HepG2 (cell line): ENCODE data around the gene YEATS4. TPM values are rescaled to one million over a fixed set of nuclear protein-coding genes. Genes with fewer than 3 reads are reported as not detected.

Experiments
- ATAC-seq: fragments of 200-7000 bp; cut with Tn5 transposase; 3 replicates; pipeline ENCODE4 v1.9.1; 2020; ENCODE audit warnings: mild to moderate bottlenecking, moderate library complexity
- BruUV-seq: library from RNA; stranded (reverse); fragments of 400-500 nt; replicated peaks from 2 replicates; lab custom pipeline; 2021; lab: Mats Ljungman, UMichigan
- CTCF ChIA-PET: fragments of 300-600 bp; formaldehyde crosslinking; extraction: SDS; loops from one replicate; lab custom pipeline; 2021; ENCODE audit warnings: low total read pairs, inconsistent platforms, low intra/inter-chr PET ratio; lab: Yijun Ruan, JAX
- POLR2A ChIA-PET: fragments of 350-600 bp; sonication (Branson Sonifier 250); formaldehyde crosslinking; loops from one replicate; lab custom pipeline; 2020; ENCODE audit warnings: antibody characterized with exemption, inconsistent platforms; lab: Yijun Ruan, JAX
- DNase-seq: peaks from one replicate; pipeline ENCODE4 v3.0.0-alpha.2; 2015; ENCODE audit warnings: low spot score
- FAIRE-seq: peaks from 3 replicates; lab custom pipeline; 2011; peaks lifted over from hg19 to GRCh38; lab: Jason Lieb, UNC
- H2AFZ ChIP-seq: one replicate; pipeline ENCODE4 v1.6.1; 2011; ENCODE audit warnings: low read length, inconsistent platforms
- H3K27ac ChIP-seq: fragments of 300-600 bp; 3 replicates; pipeline ENCODE4 v1.8.0; 2011; ENCODE audit warnings: mixed run types, mild to moderate bottlenecking, mixed read lengths, low read length, inconsistent platforms; ENCODE audit not compliant: insufficient read depth; ENCODE audit errors: extremely low read length
- H3K27me3 ChIP-seq, 2 experiments: fragments of 200-600 bp in 1 of 2; 2 replicates in 1 of 2; 3 replicates in 1 of 2; pipeline versions ENCODE4 v1.6.0 to v1.8.0; 2011; ENCODE audit warnings: low read length in 2 of 2, mild to moderate bottlenecking in 2 of 2, moderate library complexity in 2 of 2, inconsistent platforms in 1 of 2; ENCODE audit not compliant: insufficient read depth in 2 of 2, control insufficient read depth in 1 of 2
- H3K36me3 ChIP-seq, 2 experiments: fragments of 200-600 bp in 1 of 2; replicated peaks in 1 of 2; 2 replicates in 1 of 2; 3 replicates in 1 of 2; pipeline versions ENCODE4 v1.5.1 to v1.8.0; 2011; ENCODE audit warnings: low read length in 2 of 2, inconsistent platforms in 1 of 2; ENCODE audit not compliant: insufficient read depth in 2 of 2, control insufficient read depth in 1 of 2
- H3K4me1 ChIP-seq: 2 replicates; pipeline ENCODE4 v1.5.1; 2012; ENCODE audit warnings: low read length, inconsistent platforms; ENCODE audit not compliant: insufficient read depth
- H3K4me2 ChIP-seq: 2 replicates; pipeline ENCODE4 v1.6.0; 2011; ENCODE audit warnings: low read depth, low read length, inconsistent platforms
- H3K4me3 ChIP-seq, 3 experiments: fragments of 200-600 bp in 1 of 3; sonication (generic), shearing (Covaris generic) in 1 of 3; replicated peaks in 1 of 3; 2 replicates each; pipeline ENCODE4 v1.5.1; 2011 to 2016; ENCODE audit warnings: low read length in 3 of 3, inconsistent platforms in 2 of 3, low read depth in 2 of 3, mild to moderate bottlenecking in 2 of 3, control low read depth in 1 of 3, mixed read lengths in 1 of 3; ENCODE audit not compliant: insufficient read depth in 1 of 3
- H3K79me2 ChIP-seq: one replicate; pipeline ENCODE4 v1.6.1; 2011; ENCODE audit warnings: low read length, inconsistent platforms; ENCODE audit not compliant: insufficient read depth
- H3K9ac ChIP-seq: 2 replicates; pipeline ENCODE4 v1.6.0; 2011; ENCODE audit warnings: mild to moderate bottlenecking, low read depth, low read length, inconsistent platforms; ENCODE audit not compliant: insufficient read depth
- H3K9me3 ChIP-seq: 2 replicates; pipeline ENCODE4 v1.5.1; 2012; ENCODE audit warnings: mild to moderate bottlenecking, low read length
- H4K20me1 ChIP-seq: 2 replicates; pipeline ENCODE4 v1.6.0; 2011; ENCODE audit warnings: inconsistent platforms, mild to moderate bottlenecking, low read length, moderate library complexity; ENCODE audit not compliant: insufficient read depth
- ADNP ChIP-seq: sonication (generic); formaldehyde crosslinking; IDR thresholded peaks from 2 replicates; pipeline ENCODE4 v1.4.0; 2020; ENCODE audit warnings: missing genetic modification reagents
- CBFB ChIP-seq: sonication (generic); formaldehyde crosslinking; IDR thresholded peaks from 2 replicates; pipeline ENCODE4 v1.4.0; 2020; ENCODE audit warnings: missing genetic modification reagents
- CEBPB ChIP-seq: IDR thresholded peaks from 2 replicates; pipeline ENCODE4 v1.6.1; 2011; ENCODE audit warnings: low read depth, low read length, improper control_type of control experiment, borderline replicate concordance
- CEBPG ChIP-seq: IDR thresholded peaks from 2 replicates; pipeline ENCODE4 v1.6.1; 2016
- CREM ChIP-seq, 2 experiments: sonication (generic) in 1 of 2; formaldehyde crosslinking in 1 of 2; IDR thresholded peaks; 2 replicates each; pipeline versions ENCODE4 v1.4.0 to v1.6.1; 2016 to 2020; ENCODE audit warnings: antibody characterized with exemption in 1 of 2, mild to moderate bottlenecking in 1 of 2, missing genetic modification reagents in 1 of 2
- GATAD2A ChIP-seq: IDR thresholded peaks from 2 replicates; pipeline ENCODE4 v1.6.1; 2016
- MIXL1 ChIP-seq: IDR thresholded peaks from 2 replicates; pipeline ENCODE4 v1.6.1; 2016
- POLR2AphosphoS5 ChIP-seq: IDR thresholded peaks from 2 replicates; pipeline ENCODE4 v1.6.1; 2012; ENCODE audit warnings: low read depth, low read length
- SIX1 ChIP-seq: sonication (generic); formaldehyde crosslinking; IDR thresholded peaks from 2 replicates; pipeline ENCODE4 v1.4.0; 2020; ENCODE audit warnings: missing genetic modification reagents, borderline replicate concordance
- SOX13 ChIP-seq, 3 experiments: fragments of 450-650 bp in 1 of 3; sonication (generic) in 1 of 3; formaldehyde crosslinking in 1 of 3; IDR thresholded peaks in 2 of 3; conservative IDR thresholded peaks in 1 of 3; 2 replicates each; pipeline versions ENCODE4 v1.5.0 to v1.6.1; 2016 to 2020; ENCODE audit warnings: antibody characterized with exemption in 1 of 3, mild to moderate bottlenecking in 1 of 3, missing compliant biosample characterization in 1 of 3, missing genetic modification reagents in 1 of 3, moderate library complexity in 1 of 3
- TAF1 ChIP-seq: sonication (generic); formaldehyde crosslinking; IDR thresholded peaks from 2 replicates; pipeline ENCODE4 v1.4.0; 2020; ENCODE audit warnings: missing genetic modification reagents
- TBX2 ChIP-seq: sonication (generic); formaldehyde crosslinking; IDR thresholded peaks from 2 replicates; pipeline ENCODE4 v1.5.0; 2020; ENCODE audit warnings: missing genetic modification reagents, mild to moderate bottlenecking, borderline replicate concordance
- THYN1 ChIP-seq: sonication (generic); formaldehyde crosslinking; IDR thresholded peaks from 2 replicates; pipeline ENCODE4 v1.8.1; 2023; ENCODE audit warnings: low read depth, mild to moderate bottlenecking, moderate library complexity, missing genetic modification reagents, borderline replicate concordance
- YEATS4 ChIP-seq: sonication (generic); formaldehyde crosslinking; IDR thresholded peaks from 2 replicates; pipeline ENCODE4 v1.4.0; 2020; ENCODE audit warnings: missing genetic modification reagents, borderline replicate concordance
- ZFY ChIP-seq: sonication (generic); formaldehyde crosslinking; IDR thresholded peaks from 2 replicates; pipeline ENCODE4 v1.4.0; 2020; ENCODE audit warnings: missing genetic modification reagents
- ZNF510 ChIP-seq: sonication (generic); formaldehyde crosslinking; IDR thresholded peaks from 2 replicates; pipeline ENCODE4 v1.4.0; 2020; ENCODE audit warnings: low read depth, mild to moderate bottlenecking, missing genetic modification reagents
- ZNF670 ChIP-seq: sonication (generic); formaldehyde crosslinking; IDR thresholded peaks from 2 replicates; pipeline ENCODE4 v1.8.0; 2022; ENCODE audit warnings: mild to moderate bottlenecking, missing genetic modification reagents, borderline replicate concordance
- WGBS: methylation state at CpG from one replicate; pipeline ENCODE4 v1.1.6; 2017; ENCODE audit warnings: low lambda C conversion rate; 5-methylcytosine and 5-hydroxymethylcytosine counted together
- in situ Hi-C: cut with HindIII; loops from 2 replicates; pipeline ENCODE4 v1.10.0; 2017; ENCODE audit warnings: low pct_unique_long_range_greater_than_20kb; ENCODE audit not compliant: extremely low pct_ligation_motif_present
- intact Hi-C: fragments of 100-400 bp; cut with micrococcal nuclease; formaldehyde crosslinking; loops from one replicate; pipeline ENCODE4 v1.10.0; 2022; ENCODE audit not compliant: unreplicated experiment
- polyA plus RNA-seq, 8 experiments: library from polyadenylated mRNA; depleted of rRNA in 3 of 8; stranded (reverse) in 7 of 8; unstranded in 1 of 8; fragments of >200 nt; fragmentation: Illumina TruSeq in 4 of 8; extraction: Trizol in 4 of 8; gene quantifications; 2 replicates each; pipeline versions ENCODE4 v1.2.1 to v1.2.3, GENCODE V29; 2011 to 2016; ENCODE audit warnings: low read depth in 4 of 8, missing spikeins in 1 of 8, mixed read lengths in 1 of 8; ENCODE audit not compliant: insufficient read depth in 1 of 8
- total RNA-seq, 5 experiments: library from RNA; depleted of rRNA; stranded (reverse); fragments of >200 nt; fragmentation: Illumina TruSeq; extraction: Trizol; gene quantifications; 2 replicates each; pipeline ENCODE4 v1.2.3, GENCODE V29; 2016; ENCODE audit warnings: low read depth in 1 of 5
- TF ChIP-seq, protein P1 (sequence below): sonication (generic); formaldehyde crosslinking; IDR thresholded peaks from 2 replicates; pipeline ENCODE4 v1.5.1; 2020; ENCODE audit warnings: missing genetic modification reagents, mild to moderate bottlenecking, borderline replicate concordance

Gene YEATS4
- total and polyA plus RNA-seq, 2 of the 13 experiments (the other 11 are each of a cell fraction or from before 2014, with no cell fraction given): 16.8 to 45.0 TPM

DNA sequence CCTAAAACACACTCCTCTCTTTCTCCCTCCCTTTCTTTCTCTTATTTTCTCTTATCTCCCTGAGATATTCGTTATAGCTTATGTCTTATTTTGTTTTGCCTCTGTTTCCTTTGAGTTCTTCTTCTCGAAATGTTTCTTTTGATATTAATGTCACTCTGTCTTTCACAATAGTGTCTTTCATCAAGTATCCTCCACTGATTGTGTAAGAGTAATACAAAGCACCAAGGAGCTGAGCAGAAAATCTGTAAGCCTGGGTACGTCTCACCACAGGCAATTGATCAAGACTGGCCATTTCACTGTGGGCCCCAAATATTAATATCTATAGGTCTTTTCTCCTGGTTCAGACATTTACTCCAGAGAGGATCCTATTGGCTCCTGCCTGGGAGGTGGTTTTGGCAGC lies 16.2 kb upstream of the YEATS4 start:
- H3K4me1 ChIP-seq: peaks cover 97% of the 10 kb centered on the region
- no peaks in the 10 kb centered on the region for H3K9me3 ChIP-seq
- BruUV-seq: no TSS peak
- H3K4me2 ChIP-seq: peak overlapping the region; percentile 37
- no peak overlapping the region for H2AFZ ChIP-seq
- intact Hi-C loops: no loop called here
- in situ Hi-C loops: no loop called here
- CTCF ChIA-PET: no interaction called here
- POLR2A ChIA-PET: interaction anchor here (8.2 kb wide), 1 partner anchor 12 kb away, joined by 94 read pairs; no protein-coding TSS in a partner anchor
- ATAC-seq (no peak), FAIRE-seq (no peak), DNase-seq (no peak)
- H3K36me3 ChIP-seq: no peaks in the 10 kb centered on the region
- no peaks in the 10 kb centered on the region for H3K27me3 ChIP-seq
- no peaks in the 10 kb centered on the region for H4K20me1 ChIP-seq
- peak overlapping the region; percentile 51 for H3K27ac ChIP-seq
- no peak overlapping the region for H3K9ac ChIP-seq
- 71% methylated on average over 3 of the region's 3 CpGs for WGBS
- H3K4me3 ChIP-seq: no peak overlapping the region
- peaks cover 10% of the 10 kb centered on the region for H3K79me2 ChIP-seq
- no peak for TF ChIP-seq THYN1 (CRISPR knock-in tag)
- peak; percentile 6; the same call in 1 of the 2 replicates for TF ChIP-seq GATAD2A (CRISPR knock-in tag)
- peak; percentile 15; the same call in 1 of the 2 replicates for TF ChIP-seq CREM (IDR thresholded peaks at IDR 0.05)
- TF ChIP-seq CREM (CRISPR knock-in tag; IDR thresholded peaks at IDR 0.05): no peak
- TF ChIP-seq CEBPB: peak; percentile 60; the same call in 1 of the 2 replicates
- peak; percentile 52; the same call in 1 of the 2 replicates for TF ChIP-seq CEBPG

DNA sequence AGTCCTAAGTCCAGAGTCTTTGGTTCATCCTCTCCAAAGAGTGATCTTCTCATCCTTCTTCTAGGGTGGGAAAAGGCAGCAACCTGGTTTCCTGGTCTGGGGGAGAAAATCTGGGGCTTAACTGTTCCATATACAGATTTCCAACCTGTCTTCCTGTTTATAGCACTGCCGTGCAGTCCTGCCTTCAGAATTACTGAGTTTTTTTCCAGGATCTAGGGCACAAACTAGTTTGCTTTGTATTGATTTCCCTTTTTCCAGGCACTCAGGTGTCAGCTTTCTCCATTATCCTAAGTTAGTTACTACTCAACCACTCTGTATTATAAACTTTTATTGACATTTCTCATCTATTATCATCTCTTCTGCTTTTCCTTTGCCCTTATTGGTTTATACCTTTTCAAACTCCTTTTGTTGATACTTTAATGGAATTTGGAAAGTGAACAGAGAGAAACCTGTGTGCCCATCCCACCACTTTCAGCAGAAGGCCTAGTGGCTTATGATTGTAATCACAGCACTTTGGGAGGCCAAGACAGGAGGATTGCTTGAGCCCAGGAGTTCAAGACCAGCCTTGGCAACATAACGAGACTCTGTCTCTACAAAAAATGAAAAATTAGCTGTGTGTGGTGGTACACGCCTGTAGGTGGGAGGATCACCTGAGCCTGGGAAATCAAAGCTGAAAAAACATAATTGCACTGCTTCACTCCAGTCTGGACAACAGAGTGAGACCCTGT lies 15.5 kb upstream of the YEATS4 start:
- ChIA-PET CTCF (no interaction called here), POLR2A (interaction anchor here (8.2 kb wide), 1 partner anchor 12 kb away, joined by 94 read pairs; no protein-coding TSS in a partner anchor)
- peak overlapping the region; percentile 51 for H3K27ac ChIP-seq
- DNase-seq (no peak), FAIRE-seq (no peak), ATAC-seq (peak; percentile 14; the same call in 1 of the 3 replicates)
- no peaks in the 10 kb centered on the region for H3K36me3 ChIP-seq
- no peaks in the 10 kb centered on the region for H3K9me3 ChIP-seq
- no peak overlapping the region for H3K9ac ChIP-seq
- H4K20me1 ChIP-seq: no peaks in the 10 kb centered on the region
- 25% methylated on average over 3 of the region's 3 CpGs for WGBS
- no peak overlapping the region for H3K4me3 ChIP-seq
- H3K4me1 ChIP-seq: peaks cover 90% of the 10 kb centered on the region
- BruUV-seq: no TSS peak
- in situ Hi-C loops (no loop called here), intact Hi-C loops (no loop called here)
- H3K27me3 ChIP-seq: no peaks in the 10 kb centered on the region
- peak overlapping the region; percentile 37 for H3K4me2 ChIP-seq
- H2AFZ ChIP-seq: peak overlapping the region; percentile 33
- peaks cover 17% of the 10 kb centered on the region for H3K79me2 ChIP-seq
- no peak for TF ChIP-seq YEATS4 (CRISPR knock-in tag)
- TF ChIP-seq SOX13 (IDR thresholded peaks at IDR 0.05): no peak
- peak in 1 of 2 experiments; percentile 54; a peak in 2 of 4 replicates for TF ChIP-seq SOX13 (CRISPR knock-in tag; conservative IDR thresholded peaks at IDR 0.05 in 1 of 2, IDR thresholded peaks at IDR 0.05 in 1 of 2)
- 0 out of 2 replicates have a peak, but pooled peaks have one; percentile 11 for TF ChIP-seq TBX2 (CRISPR knock-in tag)
- 0 out of 2 replicates have a peak, but pooled peaks have one; percentile 4 for TF ChIP-seq ZFY (CRISPR knock-in tag)
- no peak for TF ChIP-seq ZNF510 (CRISPR knock-in tag)
- no peak for TF ChIP-seq POLR2AphosphoS5
- TF ChIP-seq ADNP (CRISPR knock-in tag): peak; percentile 78; the same call in 1 of the 2 replicates
- TF ChIP-seq, protein P1, sequence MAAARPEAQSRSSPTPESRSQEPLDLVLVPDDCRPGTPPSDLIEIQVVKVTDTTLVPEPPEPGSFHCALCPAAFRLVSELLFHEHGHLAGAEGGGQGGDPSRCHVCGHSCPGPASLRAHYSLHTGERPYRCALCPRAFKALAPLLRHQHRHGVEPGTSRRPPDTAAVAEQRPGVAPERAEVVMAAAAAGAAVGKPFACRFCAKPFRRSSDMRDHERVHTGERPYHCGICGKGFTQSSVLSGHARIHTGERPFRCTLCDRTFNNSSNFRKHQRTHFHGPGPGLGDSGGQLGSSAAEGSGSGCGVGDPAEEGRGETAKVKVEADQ: no peak
- no peak for TF ChIP-seq CBFB
- peak; percentile 76; the same call in 1 of the 2 replicates for TF ChIP-seq SIX1
- no peak for TF ChIP-seq ZNF670 (CRISPR knock-in tag)
- 0 out of 2 replicates have a peak, but pooled peaks have one; percentile 25 for TF ChIP-seq MIXL1 (CRISPR knock-in tag)
- TF ChIP-seq TAF1 (CRISPR knock-in tag): no peak
- peak; percentile 17; the same call in 1 of the 2 replicates for TF ChIP-seq GATAD2A (CRISPR knock-in tag)
